ENCODE data around the gene LRCOL1.

LRCOL1 gene

GRCh38 chr12:132582582-132583410 is 27.6 kb downstream of the LRCOL1 start:
- Histone ChIP-seq H3K27ac (ENCODE audit: low read depth, low read length) (no peak overlapping the region), H3K9me2 (replicated peaks; ENCODE audit: insufficient read depth, low read length) (no peaks in the 10 kb centered on the region), H3K4me2 (ENCODE audit: low read depth, low read length, poor library complexity, severe bottlenecking) (no peak overlapping the region), H3K4me3 (ENCODE audit: insufficient read depth, low read length, poor library complexity, severe bottlenecking) (no peak overlapping the region), H3K9ac (ENCODE audit: low read length) (no peak overlapping the region), H3K36me3 (ENCODE audit: low read length) (no peaks in the 10 kb centered on the region), H3K79me2 (ENCODE audit: insufficient read depth, low read length) (no peaks in the 10 kb centered on the region), H4K20me1 (ENCODE audit: low read depth, low read length) (no peaks in the 10 kb centered on the region), H3K9me3 (ENCODE audit: insufficient read depth, low read length) (no peaks in the 10 kb centered on the region), H2AFZ (ENCODE audit: low read depth, low read length, severe bottlenecking) (no peak overlapping the region), H3F3A (ENCODE audit: insufficient read depth) (no peaks in the 10 kb centered on the region; the same call in 1 of the 2 replicates), H3K27me3 (ENCODE audit: low read length) (no peaks in the 10 kb centered on the region)
- no peak for TF ChIP-seq CTCF (IDR thresholded peaks at IDR 0.05; ENCODE audit: insufficient read depth, low read length, poor library complexity, severe bottlenecking)
- no peak for TF ChIP-seq EZH2phosphoT487 (conservative IDR thresholded peaks at IDR 0.05; ENCODE audit: low read length)

- Histone ChIP-seq H3F3A (ENCODE audit: insufficient read depth) (no peaks in the 10 kb centered on the region; the same call in 1 of the 2 replicates), H3K9ac (ENCODE audit: low read length) (no peak overlapping the region), H3K9me2 (replicated peaks; ENCODE audit: insufficient read depth, low read length) (no peaks in the 10 kb centered on the region), H3K36me3 (ENCODE audit: low read length) (no peaks in the 10 kb centered on the region), H3K27me3 (ENCODE audit: low read length) (no peaks in the 10 kb centered on the region), H3K4me3 (ENCODE audit: insufficient read depth, low read length, poor library complexity, severe bottlenecking) (no peak overlapping the region), H3K4me2 (ENCODE audit: low read depth, low read length, poor library complexity, severe bottlenecking) (no peak overlapping the region), H3K9me3 (ENCODE audit: insufficient read depth, low read length) (no peaks in the 10 kb centered on the region), H3K27ac (ENCODE audit: low read depth, low read length) (no peak overlapping the region), H3K79me2 (ENCODE audit: insufficient read depth, low read length) (no peaks in the 10 kb centered on the region), H2AFZ (ENCODE audit: low read depth, low read length, severe bottlenecking) (no peak overlapping the region), H4K20me1 (ENCODE audit: low read depth, low read length) (no peaks in the 10 kb centered on the region)
- TF ChIP-seq EZH2phosphoT487 (conservative IDR thresholded peaks at IDR 0.05; ENCODE audit: low read length) (no peak), CTCF (IDR thresholded peaks at IDR 0.05; ENCODE audit: insufficient read depth, low read length, poor library complexity, severe bottlenecking) (no peak)
Measured at GRCh38 chr12:132582058-132582420, 28.3 kb downstream of the LRCOL1 start.

GRCh38 chr12:132581348-132582057 is 28.9 kb downstream of the LRCOL1 start:
- no peaks in the 10 kb centered on the region for H4K20me1 ChIP-seq (ENCODE audit: low read depth, low read length)
- H3K4me3 ChIP-seq (ENCODE audit: insufficient read depth, low read length, poor library complexity, severe bottlenecking): no peak overlapping the region
- H3K9me2 ChIP-seq (replicated peaks; ENCODE audit: insufficient read depth, low read length): no peaks in the 10 kb centered on the region
- no peaks in the 10 kb centered on the region; the same call in 1 of the 2 replicates for H3F3A ChIP-seq (ENCODE audit: insufficient read depth)
- H3K79me2 ChIP-seq (ENCODE audit: insufficient read depth, low read length): no peaks in the 10 kb centered on the region
- no peak overlapping the region for H2AFZ ChIP-seq (ENCODE audit: low read depth, low read length, severe bottlenecking)
- H3K4me2 ChIP-seq (ENCODE audit: low read depth, low read length, poor library complexity, severe bottlenecking): no peak overlapping the region
- no peaks in the 10 kb centered on the region for H3K27me3 ChIP-seq (ENCODE audit: low read length)
- TF ChIP-seq EZH2phosphoT487 (conservative IDR thresholded peaks at IDR 0.05; ENCODE audit: low read length) (no peak), CTCF (IDR thresholded peaks at IDR 0.05; ENCODE audit: insufficient read depth, low read length, poor library complexity, severe bottlenecking) (no peak)
- no peaks in the 10 kb centered on the region for H3K36me3 ChIP-seq (ENCODE audit: low read length)
- H3K27ac ChIP-seq (ENCODE audit: low read depth, low read length): no peak overlapping the region
- no peaks in the 10 kb centered on the region for H3K9me3 ChIP-seq (ENCODE audit: insufficient read depth, low read length)
- H3K9ac ChIP-seq (ENCODE audit: low read length): no peak overlapping the region
